ENCODE results near the gene DLG2. TPM values are rescaled to one million over a fixed set of nuclear protein-coding genes. Genes with fewer than 3 reads are reported as not detected.

The DLG2 gene
- total and polyA plus RNA-seq, 9 of the 15 experiments (the other 6 are each of a cell fraction or from before 2014, with no cell fraction given) = 0.52 to 1.6 (median 0.95) TPM

DNA sequence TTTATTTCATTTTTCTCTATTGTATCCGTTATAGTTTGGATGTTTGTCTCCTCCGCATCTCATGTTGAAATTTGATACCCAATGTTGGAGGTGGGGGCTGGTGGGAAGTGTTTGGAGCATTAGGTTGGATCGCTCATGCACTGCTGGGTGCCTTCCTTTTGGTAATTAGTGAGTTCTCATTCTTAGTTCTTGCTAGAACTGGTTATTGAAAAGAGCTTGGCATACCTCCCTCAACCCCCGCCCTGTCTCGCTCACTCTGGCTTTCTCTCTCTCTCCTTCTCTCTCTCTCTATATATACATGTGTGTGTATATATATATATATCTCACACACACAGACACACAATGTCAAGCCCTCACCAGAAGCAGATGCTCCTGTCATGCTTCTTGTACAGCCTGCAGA, 978.7 kb downstream of the DLG2 start:
- Histone ChIP-seq H4K20me1 (replicated peaks; ENCODE audit: control insufficient read depth, insufficient read depth, low read length) (no peaks in the 10 kb centered on the region), H3K79me2 (ENCODE audit: control insufficient read depth, insufficient read depth, low read length) (no peaks in the 10 kb centered on the region), H3K9me3 (replicated peaks; ENCODE audit: control insufficient read depth, insufficient read depth, low read depth, low read length) (no peaks in the 10 kb centered on the region), H3K27me3 (ENCODE audit: control insufficient read depth in 2 of 2, insufficient read depth in 2 of 2, low read length in 2 of 2) (no peaks in the 10 kb centered on the region), H3K4me1 (replicated peaks in 1 of 2; ENCODE audit: control insufficient read depth in 2 of 2, insufficient read depth in 2 of 2, low read length in 2 of 2) (no peaks in the 10 kb centered on the region), H3K4me2 (ENCODE audit: insufficient read depth, low read length) (no peak overlapping the region), H3K4me3 (no peak overlapping the region), H3K9me1 (ENCODE audit: control insufficient read depth, insufficient read depth, low read length) (no peaks in the 10 kb centered on the region), H3K36me3 (ENCODE audit: control insufficient read depth, insufficient read depth, low read length) (no peaks in the 10 kb centered on the region), H3K27ac (ENCODE audit: extremely low read depth, low read depth, low read length) (no peak overlapping the region), H2AFZ (ENCODE audit: low read depth, low read length) (no peak overlapping the region), H3K9ac (ENCODE audit: insufficient read depth in 1 of 2, low read depth in 2 of 2, low read length in 2 of 2) (no peak overlapping the region)
- FAIRE-seq (no peak), ATAC-seq (no peak), DNase-seq (ENCODE audit: extremely low read depth in 1 of 4, low spot score in 3 of 4) (no peak)
- no TSS peak for BruUV-seq (replicated peaks)
- POLR2A ChIA-PET = no interaction called here
- 0% methylated on average over 3 of the region's 5 CpGs for WGBS (ENCODE audit: insufficient coverage, low coverage, missing lambda C conversion rate)
- CTCF ChIA-PET (ENCODE audit: low intra/inter-chr PET ratio) = no interaction called here
- in situ Hi-C loops (cut with MboI) = no loop called here
- intact Hi-C loops (cut with micrococcal nuclease) = no loop called here
- TF ChIP-seq SP2 (IDR thresholded peaks at IDR 0.05; ENCODE audit: extremely low read depth, low read depth, low read length, poor library complexity, severe bottlenecking) (no peak), ARID2 (IDR thresholded peaks at IDR 0.05) (no peak), ZNF586 (CRISPR knock-in tag; conservative IDR thresholded peaks at IDR 0.05) (no peak), GABPB2 (CRISPR knock-in tag; conservative IDR thresholded peaks at IDR 0.05) (no peak), SMC3 (conservative IDR thresholded peaks at IDR 0.05; ENCODE audit: insufficient read depth, low read depth, low read length) (no peak), ZBTB17 (CRISPR knock-in tag; IDR thresholded peaks at IDR 0.05) (no peak), MYNN (IDR thresholded peaks at IDR 0.05) (no peak), MYNN (CRISPR knock-in tag; IDR thresholded peaks at IDR 0.05) (no peak), SIN3B (IDR thresholded peaks at IDR 0.05; ENCODE audit: low read depth) (no peak), PRMT5 (CRISPR knock-in tag; IDR thresholded peaks at IDR 0.05) (no peak), ZNF707 (CRISPR knock-in tag; conservative IDR thresholded peaks at IDR 0.05) (no peak)
- TF ChIP-seq, protein P1, sequence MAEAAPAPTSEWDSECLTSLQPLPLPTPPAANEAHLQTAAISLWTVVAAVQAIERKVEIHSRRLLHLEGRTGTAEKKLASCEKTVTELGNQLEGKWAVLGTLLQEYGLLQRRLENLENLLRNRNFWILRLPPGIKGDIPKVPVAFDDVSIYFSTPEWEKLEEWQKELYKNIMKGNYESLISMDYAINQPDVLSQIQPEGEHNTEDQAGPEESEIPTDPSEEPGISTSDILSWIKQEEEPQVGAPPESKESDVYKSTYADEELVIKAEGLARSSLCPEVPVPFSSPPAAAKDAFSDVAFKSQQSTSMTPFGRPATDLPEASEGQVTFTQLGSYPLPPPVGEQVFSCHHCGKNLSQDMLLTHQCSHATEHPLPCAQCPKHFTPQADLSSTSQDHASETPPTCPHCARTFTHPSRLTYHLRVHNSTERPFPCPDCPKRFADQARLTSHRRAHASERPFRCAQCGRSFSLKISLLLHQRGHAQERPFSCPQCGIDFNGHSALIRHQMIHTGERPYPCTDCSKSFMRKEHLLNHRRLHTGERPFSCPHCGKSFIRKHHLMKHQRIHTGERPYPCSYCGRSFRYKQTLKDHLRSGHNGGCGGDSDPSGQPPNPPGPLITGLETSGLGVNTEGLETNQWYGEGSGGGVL (CRISPR knock-in tag; IDR thresholded peaks at IDR 0.05) = no peak
- TF ChIP-seq, protein P2, sequence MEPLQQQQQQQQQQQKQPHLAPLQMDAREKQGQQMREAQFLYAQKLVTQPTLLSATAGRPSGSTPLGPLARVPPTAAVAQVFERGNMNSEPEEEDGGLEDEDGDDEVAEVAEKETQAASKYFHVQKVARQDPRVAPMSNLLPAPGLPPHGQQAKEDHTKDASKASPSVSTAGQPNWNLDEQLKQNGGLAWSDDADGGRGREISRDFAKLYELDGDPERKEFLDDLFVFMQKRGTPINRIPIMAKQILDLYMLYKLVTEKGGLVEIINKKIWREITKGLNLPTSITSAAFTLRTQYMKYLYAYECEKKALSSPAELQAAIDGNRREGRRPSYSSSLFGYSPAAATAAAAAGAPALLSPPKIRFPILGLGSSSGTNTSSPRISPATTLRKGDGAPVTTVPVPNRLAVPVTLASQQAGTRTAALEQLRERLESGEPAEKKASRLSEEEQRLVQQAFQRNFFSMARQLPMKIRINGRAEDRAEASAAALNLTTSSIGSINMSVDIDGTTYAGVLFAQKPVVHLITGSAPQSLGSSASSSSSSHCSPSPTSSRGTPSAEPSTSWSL (CRISPR knock-in tag; IDR thresholded peaks at IDR 0.05; ENCODE audit: borderline replicate concordance) = no peak
- TF ChIP-seq, protein P3, sequence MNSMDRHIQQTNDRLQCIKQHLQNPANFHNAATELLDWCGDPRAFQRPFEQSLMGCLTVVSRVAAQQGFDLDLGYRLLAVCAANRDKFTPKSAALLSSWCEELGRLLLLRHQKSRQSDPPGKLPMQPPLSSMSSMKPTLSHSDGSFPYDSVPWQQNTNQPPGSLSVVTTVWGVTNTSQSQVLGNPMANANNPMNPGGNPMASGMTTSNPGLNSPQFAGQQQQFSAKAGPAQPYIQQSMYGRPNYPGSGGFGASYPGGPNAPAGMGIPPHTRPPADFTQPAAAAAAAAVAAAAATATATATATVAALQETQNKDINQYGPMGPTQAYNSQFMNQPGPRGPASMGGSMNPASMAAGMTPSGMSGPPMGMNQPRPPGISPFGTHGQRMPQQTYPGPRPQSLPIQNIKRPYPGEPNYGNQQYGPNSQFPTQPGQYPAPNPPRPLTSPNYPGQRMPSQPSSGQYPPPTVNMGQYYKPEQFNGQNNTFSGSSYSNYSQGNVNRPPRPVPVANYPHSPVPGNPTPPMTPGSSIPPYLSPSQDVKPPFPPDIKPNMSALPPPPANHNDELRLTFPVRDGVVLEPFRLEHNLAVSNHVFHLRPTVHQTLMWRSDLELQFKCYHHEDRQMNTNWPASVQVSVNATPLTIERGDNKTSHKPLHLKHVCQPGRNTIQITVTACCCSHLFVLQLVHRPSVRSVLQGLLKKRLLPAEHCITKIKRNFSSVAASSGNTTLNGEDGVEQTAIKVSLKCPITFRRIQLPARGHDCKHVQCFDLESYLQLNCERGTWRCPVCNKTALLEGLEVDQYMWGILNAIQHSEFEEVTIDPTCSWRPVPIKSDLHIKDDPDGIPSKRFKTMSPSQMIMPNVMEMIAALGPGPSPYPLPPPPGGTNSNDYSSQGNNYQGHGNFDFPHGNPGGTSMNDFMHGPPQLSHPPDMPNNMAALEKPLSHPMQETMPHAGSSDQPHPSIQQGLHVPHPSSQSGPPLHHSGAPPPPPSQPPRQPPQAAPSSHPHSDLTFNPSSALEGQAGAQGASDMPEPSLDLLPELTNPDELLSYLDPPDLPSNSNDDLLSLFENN (IDR thresholded peaks at IDR 0.05; ENCODE audit: low read depth in 2 of 2, low read length in 2 of 2) = no peak
- TF ChIP-seq, protein P4, sequence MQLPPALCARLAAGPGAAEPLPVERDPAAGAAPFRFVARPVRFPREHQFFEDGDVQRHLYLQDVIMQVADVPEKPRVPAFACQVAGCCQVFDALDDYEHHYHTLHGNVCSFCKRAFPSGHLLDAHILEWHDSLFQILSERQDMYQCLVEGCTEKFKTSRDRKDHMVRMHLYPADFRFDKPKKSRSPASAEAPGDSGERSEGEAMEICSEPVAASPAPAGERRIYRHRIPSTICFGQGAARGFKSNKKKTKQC (CRISPR knock-in tag; IDR thresholded peaks at IDR 0.05) = no peak

Data from K562 (cell line).